Prostate gland (tissue), 2 donors: ENCODE data around the gene PPP1R13B.

Experiments used
- CTCF ChIP-seq, 4 experiments: fragments of 200-600 bp in 2 of 4; fragments of 450-650 bp in 2 of 4; sonication (generic) in 2 of 4; IDR thresholded peaks; 1 replicate in 3 of 4; 2 replicates in 1 of 4; pipeline ENCODE4 v1.5.1; 2016 to 2019; ENCODE audit warnings: antibody characterized with exemption in 4 of 4, mild to moderate bottlenecking in 2 of 4, moderate library complexity in 2 of 4
- POLR2A ChIP-seq: fragments of 450-650 bp; IDR thresholded peaks from one replicate; pipeline ENCODE4 v1.6.1; 2016; ENCODE audit warnings: antibody characterized with exemption, mild to moderate bottlenecking
- POLR2AphosphoS5 ChIP-seq: sonication (generic); formaldehyde crosslinking; IDR thresholded peaks from one replicate; pipeline ENCODE4 v1.6.1; 2017; ENCODE audit warnings: antibody characterized with exemption

- TF ChIP-seq CTCF (IDR thresholded peaks at IDR 0.05) (no peak), POLR2A (no peak), POLR2AphosphoS5 (no peak)
Measured at GRCh38 chr14:103762541-103762940, 84.8 kb downstream of the PPP1R13B start.
